ENCODE measurements around the gene C6orf62.
"Not testable (repeated sequence)": the region's sequence is repeated elsewhere in the genome, so short reads cannot be mapped to it uniquely, and the experiment has no call there.

Gene C6orf62

DNA sequence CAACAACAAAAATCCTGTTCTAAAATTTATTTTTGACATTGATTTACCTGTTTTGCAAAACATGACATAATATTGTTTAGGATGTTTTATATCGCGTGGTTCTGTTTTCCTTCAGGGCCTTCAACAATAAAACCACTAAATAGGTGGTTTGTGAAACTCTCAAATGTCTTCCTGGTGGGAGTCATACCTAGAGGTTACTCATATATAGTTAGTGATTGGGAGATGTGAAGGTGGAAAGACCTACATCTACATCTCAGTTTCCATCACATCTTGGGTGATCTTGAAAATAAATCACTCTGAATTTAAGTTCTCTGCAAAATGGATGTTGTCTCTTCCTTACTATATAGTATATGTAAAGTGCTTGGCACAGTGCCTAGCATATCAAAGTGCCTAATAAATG is 22.9 kb downstream of the C6orf62 start:
- DNase-seq = no peak

DNA sequence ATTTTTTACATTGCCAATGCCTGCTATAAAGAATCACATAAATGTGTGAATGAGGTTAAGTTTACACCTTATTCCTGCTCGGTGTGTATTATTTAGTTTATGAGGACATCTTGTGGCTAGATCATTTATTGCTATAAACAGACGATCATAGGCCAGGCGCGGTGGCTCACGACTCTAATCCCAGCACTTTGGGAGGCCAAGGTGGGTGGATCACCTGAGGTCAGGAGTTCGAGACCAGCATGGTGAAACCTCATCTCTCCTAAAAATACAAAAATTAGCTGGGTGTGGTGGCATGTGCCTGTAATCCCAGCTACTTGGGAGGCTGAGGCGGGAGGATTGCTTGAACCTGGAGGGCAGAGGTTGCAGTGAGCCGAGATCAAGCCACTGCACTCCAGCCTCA is 23.3 kb downstream of the C6orf62 start:
- DNase-seq = peak; percentile 47

DNA sequence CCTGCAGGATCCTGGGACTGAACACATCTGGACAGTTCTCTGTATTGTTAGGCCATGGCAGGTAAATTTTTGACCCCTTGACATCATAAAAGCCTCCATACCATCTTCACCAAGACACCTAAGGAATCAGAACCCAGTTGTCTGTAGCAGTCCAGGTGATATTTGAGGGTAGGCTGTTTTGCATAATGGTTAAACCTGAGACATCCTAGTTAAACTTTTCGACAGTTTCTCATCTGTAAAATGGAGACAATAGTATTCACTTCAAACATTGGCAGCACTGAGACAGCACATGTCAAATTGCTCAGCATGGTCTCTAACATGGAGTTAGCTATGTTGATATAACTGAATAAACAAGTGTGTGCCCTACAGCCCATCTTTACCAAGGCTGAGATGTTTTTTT is 24.8 kb downstream of the C6orf62 start:
- DNase-seq = no peak

DNA sequence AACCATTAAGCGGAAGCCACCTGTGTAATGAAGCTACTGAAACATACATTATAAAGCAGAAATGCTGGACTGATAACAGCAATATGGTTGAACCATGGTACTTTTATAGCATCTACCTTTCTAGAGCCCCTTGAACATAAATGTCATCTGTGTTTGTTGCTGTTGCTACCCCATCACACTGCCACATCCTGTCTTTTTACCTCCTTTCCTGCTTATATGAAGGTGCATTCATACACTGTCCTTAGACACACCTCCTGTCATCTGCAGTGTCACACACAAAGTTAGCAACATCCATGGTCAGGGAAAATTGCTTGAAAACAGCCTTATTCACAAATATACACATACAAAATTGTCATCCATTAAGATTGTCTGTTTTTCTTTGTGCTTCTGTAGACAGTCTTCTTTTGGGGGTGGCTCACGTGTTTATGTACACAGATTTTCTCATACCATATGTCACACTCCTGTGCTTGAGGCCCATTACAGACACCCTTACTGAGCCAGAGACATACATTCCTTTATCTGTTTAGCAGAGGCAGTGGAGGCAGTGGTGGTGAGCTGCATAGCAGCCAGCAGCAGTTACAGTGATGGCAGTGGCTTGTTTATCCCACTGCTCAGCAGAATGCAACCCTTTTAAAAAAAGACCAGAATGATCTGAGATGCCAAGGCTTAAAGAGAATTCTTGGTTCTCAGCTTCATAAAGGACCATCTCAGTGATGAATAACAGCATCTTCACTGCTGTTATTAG is 25.9 kb downstream of the C6orf62 start:
- no peak for DNase-seq

DNA sequence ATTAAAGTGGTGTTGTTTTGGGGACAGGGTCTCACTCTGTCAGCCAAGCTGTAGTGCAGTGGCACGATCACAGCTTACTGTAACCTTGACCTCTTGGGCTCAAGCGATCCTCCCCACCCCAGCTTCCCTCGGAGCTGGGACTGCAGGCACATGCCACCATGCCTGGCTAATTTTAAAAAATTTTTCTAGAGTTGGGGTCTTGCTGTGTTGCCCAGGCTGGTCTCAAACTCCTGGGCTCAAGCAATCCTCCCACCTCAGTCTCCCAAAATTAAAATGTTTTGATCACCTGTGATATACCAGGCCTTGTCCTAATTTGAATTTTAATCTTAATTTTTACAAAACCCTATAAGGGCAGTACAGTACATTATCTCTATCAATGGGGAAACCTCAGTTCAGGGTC is 26.5 kb downstream of the C6orf62 start:
- no peak for DNase-seq

DNA sequence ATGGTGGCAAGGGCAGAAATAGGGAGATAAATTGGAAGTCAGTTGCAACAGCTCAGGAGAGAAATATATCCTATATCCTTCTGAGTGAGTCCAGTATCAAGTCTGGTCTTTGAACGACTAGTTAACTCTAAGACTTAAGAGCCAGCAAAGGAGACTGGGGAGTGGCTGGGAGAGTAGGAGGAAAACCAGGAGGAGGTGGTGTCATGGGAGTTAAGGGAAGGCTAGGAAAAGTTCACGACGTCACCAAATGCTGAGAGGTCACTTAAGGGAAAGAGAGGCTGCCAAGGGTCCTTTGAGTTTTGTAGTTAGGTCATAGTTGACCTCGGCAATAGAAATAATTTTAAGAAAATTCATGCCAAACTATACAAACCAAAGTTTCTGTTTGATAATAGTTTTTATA is 27.0 kb downstream of the C6orf62 start:
- no peak for DNase-seq

DNA sequence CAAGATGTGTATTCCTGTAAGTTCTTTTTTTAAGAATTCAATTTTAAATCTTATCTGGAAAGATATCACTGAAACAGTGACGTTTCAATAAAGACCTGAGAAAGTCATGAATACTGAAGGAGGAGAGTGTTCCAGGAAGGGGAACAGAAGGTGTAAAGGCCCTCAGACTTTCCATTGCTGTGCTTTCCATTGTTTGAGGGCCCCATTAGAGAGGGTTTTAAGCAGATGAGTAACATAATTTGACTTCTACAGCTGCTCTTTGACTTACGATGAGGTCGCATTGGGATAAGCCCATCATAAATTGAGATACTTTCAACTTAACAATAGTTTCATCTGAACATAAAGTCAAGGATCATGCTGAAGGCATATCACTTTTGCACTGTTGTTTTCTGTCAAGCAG is 27.4 kb downstream of the C6orf62 start:
- no peak for DNase-seq

DNA sequence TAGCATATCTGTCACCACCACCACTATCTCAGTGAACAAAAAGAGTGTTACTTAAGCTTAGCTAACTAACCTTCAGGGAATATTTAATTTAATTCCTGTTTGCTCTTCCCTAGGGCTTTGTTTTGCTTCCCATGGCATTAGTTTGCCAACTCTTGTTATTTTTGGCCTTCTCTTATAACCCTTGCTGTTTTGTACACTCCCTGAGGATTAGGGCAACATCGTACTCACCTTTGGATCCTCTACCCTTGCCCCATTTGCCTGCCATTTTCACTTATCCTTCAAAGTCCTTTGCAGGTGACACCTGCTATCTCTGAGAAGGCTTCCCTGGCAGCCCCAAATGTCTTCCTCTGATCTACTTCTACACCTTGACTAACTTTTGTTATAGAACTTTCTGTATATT is 28.4 kb downstream of the C6orf62 start:
- DNase-seq = no peak

DNA sequence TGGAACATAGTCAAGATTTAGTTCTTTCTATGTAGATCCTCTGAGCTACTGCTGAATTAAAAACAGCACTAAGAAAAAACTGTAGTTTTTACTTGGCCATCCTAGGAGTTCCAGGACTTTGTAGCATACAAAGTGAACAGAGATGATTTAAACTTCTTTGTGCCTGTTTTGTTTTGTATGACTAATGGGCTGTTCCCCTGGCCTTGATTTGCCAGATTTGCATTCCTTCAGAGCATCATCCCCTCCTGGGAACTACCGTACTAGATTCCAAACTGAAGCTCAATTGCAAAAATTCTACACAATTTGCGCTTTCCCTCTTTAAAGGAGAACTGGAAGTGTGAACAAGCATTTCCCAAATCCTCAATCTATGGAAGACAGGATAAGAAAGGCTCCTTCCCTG is 29.0 kb downstream of the C6orf62 start:
- no peak for DNase-seq

DNA sequence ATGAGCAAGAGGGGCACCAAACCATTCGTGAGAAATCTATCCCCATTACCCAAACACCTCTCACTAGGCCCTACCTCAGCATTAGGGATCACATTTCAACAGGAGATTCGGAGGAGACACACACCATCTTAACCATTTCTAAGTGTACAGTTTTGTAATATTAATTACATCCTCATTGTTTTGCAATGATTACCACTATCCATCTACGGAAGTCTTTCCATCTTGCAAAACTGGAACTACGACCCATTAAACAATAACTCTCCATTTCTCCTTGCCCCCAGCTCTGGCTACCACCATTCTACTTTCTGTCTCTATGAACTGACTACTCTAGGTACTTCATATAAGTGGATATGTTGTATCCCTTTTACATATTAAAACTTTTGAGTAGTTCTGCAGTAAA is 32.0 kb downstream of the C6orf62 start:
- DNase-seq = no peak

DNA sequence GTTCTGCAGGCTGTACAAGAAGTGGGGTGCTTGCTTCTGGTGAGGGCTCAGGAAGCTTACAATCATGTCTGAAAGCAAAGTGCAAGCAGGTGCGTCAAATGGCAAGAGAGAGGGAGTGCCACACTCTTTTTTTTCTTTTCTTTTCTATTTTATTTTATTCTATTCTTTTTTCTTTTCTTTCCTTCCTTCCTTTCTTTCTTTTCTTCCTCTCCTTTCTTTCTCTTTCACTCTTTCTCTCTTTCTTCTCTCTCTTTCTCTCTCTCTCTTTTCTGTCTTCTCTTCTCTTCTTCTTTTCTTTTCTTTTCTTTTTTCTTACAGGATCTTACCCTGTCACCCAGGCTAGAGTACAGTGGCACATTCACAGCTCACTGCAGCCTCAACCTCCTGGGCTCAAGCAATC is 32.5 kb downstream of the C6orf62 start:
- no peak for DNase-seq

DNA sequence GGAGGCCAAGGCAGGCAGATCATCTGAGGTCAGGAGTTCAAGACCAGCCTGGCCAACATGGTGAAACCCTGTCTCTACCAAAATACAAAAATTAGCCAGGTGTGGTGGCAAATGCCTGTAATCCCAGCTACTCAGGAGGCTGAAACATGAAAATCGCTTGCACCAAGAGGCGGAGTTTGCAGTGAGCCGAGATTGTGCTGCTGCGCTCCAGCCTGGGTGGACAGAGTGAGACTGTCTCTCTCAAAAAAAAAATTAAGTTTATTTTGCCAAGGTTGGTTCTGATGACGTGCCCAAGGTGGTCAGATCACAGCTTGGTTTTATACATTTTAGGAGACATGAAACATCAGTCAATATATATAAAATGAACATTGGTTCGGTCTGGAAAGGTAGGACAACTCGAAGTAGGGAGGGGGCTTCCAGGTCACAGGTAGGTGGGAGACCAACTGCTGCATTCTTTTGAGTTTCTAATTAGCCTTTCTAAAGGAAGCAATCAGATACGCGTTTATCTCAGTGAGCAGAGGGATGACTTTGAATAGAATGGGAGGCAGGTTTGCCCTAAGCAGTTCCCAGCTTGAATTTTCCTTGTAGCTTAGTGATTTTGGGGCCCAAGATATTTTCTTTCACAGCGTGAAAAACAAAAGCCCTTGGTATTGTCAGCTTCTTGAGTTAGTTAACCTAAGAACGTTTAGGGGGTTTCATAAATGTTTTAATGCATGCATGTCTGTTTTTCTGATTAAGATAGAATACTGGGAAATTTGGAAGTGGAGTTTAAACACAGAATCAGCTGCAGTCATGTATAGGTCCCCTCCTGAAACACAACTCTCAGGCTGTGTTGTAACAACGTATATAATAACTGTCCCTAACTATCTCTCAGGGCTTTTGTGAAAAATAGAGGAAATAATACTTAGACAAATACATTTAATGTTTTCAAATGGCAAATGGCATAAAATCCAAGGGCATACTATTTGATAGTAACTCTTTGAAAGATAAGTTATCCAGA is 35.4 kb downstream of the C6orf62 start:
- no peak for DNase-seq

DNA sequence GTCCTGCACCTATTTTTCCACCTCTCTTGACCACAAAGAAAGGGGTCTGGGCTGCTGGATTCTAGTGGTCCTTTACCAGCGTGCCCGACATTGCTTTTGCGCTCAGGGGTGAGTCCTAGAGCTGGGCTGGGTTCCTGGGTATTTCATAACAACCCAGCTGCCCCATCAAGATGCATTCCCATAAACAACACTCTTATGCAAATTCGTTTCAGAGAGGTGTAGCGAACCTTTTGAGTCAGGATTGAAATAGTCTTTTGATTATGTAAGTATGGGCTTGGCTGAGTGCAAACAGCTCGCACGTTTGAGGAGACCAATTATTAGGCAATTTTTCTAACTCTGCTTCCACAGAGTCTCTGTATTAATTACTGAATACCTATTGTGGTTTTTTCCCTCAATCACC is 38.4 kb downstream of the C6orf62 start:
- DNase-seq = no peak

DNA sequence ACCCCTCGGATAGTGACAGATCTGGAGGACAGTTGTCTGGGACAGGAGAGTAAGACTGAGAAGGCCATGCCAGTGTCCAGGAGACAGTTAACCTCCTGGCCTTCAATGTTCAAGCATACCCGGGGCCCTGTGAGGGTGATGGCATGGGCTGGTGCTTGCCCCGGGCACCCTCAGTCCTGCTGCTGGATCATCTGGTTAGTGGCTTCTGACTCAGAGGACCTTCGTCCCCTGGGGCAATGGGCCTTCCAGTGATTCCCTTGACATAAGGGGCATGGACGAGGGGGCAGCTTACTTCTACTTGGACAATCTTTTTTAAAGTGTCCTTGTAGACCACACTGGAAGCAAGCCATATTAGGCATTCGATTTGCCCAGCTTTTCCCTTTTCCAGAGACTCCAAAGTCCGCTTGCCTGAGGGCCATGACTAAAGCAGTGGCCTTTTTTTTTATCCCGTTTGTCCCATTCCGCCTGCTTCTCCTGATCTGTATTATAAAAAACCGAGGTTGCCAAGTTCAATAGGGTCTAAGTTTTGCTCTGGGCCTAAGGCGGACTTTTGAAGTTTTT is 40.1 kb downstream of the C6orf62 start:
- not testable (repeated sequence) for DNase-seq

DNA sequence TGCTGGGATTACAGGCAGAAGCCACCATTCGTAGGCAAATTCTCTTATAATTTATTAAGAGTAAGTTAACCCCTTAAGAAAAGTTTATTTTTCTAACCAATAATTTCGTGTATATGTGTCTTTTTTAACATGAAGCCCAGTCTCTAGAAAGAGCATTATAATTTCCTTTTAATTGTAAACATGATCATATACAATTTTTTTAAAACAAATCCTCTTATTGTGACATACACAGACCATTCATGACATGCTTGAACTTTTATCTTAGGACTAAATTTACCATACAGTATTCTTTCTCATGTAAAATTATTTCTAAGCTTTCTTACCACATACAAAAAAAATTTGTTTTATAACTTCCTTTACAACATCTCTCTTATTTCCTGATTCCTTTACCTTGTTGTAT is 45.3 kb downstream of the C6orf62 start:
- DNase-seq = no peak

DNA sequence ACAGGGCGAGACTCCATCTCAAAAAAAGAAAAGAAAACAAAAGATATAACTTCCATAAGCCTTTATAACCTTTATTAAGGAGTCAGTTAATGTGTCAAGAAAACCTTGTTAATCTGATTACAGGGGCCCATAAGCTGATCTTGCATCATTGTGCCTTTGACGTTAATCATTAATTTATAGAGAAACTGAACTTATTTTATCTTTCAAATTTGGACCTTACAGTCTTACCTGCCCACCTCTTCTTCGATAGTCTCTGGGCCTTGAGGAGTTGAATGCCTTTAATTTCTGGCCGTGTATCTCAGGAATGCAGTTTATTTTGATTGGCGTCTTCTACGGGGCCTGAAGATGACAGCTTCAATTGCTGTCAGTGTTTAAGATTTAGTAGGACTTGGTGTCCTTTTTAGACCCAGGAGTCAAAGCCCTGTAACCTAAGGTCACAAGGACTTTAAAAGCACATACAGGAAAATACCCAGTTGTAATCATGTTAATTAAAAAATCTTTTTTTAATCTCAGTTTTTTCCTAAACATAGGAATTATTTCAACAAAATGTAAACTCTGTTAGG is 46.3 kb downstream of the C6orf62 start:
- no peak for DNase-seq

DNA sequence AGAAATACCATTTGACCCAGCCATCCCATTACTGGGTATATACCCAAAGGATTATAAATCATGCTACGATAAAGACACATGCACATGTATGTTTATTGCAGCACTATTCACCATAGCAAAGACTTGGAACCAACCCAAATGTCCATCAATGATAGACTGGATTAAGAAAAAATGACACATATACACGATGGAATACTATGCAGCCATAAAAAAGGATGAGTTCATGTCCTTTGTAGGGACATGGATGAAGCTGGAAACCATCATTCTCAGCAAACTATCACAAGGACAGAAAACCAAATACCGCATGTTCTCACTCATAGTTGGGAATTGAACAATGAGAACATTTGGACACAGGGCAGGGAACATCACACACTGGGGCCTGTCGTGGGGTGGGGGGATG is 47.9 kb downstream of the C6orf62 start:
- DNase-seq = not testable (repeated sequence)

DNA sequence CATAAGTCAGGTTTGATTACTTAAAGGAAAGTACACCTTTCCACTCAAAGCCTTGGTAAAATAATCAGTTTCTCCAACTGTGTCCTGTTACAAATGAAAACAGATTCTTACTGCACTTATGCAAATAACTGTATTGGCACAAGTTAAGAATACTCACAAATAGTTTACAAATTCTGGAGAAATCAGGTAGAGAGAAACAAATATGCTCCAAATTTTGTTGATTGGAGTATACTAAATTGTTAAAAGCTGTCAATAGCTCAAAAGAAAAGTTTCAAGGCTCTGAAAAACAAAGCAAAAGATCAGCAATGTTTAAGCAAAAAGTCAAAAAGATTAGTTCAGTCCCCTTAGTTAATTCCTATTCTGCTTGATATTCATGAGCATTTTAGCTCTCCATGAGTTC is 48.5 kb downstream of the C6orf62 start:
- DNase-seq = not testable (repeated sequence)

DNA sequence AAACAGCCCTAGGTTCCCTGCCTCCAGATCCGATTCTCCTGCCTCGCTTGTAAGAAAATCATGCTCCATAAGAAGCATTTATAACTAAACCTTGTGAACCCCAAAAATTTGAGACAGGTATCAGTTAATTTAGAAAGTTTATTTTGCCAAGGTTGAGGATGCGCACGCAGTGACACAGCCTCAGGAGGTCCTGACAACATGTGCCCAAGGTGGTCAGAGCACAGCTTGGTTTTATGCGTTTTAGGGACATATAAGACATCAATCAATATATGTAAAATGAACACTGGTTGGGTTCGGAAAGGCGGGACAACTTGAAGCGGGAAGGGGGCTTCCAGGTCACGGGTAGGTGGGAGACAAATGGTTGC is 50.0 kb downstream of the C6orf62 start:
- DNase-seq = no peak

DNA sequence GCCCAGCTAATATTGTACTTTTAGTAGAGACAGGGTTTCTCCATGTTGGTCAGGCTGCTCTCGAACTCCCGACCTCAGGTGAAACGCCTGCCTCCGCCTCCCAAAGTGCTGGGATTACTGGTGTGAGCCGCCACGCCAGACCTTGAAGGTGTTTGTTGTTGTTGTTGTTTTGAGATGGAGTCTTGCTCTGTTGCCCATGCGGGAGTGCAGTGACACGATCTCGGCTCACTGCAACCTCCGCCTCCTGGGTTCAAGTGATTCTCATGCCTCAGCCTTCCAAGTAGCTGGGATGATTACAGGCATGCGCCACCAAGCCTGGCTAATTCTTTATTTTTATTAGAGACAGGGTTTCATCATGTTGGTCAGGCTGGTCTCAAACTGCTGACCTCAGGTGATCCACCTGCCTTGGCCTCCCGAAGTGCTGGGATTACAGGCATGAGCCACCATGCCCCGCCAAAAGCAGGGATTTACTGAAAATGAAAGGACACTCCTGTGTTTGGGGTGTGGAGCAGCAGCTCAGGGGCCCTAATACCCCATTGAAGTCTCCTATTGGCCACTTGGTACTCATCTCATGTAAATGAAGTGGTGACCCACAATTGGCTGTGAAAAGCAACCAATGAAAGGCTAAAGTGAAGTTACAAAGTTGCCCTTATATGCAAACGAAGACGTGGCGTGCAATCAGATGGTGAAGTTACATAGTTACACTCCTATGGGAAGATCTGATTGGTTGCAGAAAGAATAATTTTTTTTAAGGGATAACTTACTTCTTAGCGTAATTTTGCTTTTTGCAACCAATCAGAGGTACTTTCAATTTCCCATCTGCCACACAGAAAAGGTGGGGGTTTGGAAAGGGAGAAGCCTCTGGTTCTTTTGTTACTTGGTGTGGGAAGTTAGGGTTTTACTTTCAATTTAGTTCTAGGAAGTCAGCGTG is 50.6 kb downstream of the C6orf62 start:
- DNase-seq = not testable (repeated sequence)

DNA sequence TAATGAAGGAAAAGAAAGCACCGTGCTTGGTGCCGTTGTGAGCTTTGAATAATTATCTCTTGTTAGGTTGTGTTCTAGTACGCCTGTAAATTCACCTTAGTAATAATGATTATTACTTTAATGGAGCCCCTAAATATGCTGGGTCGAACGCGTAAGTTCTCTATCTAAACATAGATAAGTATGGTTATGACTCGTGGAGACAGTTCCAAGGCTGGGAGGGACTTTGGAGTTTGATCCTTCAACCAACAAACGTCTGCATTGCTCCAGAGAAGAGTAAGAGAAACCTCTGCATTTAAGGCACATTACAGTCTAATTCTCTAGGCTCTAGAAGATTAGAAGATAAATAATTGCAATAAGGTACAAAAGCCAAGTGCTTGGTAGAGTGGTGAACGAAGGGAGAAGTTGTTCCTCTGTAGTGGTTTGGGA is 51.6 kb downstream of the C6orf62 start:
- no peak for DNase-seq

DNA sequence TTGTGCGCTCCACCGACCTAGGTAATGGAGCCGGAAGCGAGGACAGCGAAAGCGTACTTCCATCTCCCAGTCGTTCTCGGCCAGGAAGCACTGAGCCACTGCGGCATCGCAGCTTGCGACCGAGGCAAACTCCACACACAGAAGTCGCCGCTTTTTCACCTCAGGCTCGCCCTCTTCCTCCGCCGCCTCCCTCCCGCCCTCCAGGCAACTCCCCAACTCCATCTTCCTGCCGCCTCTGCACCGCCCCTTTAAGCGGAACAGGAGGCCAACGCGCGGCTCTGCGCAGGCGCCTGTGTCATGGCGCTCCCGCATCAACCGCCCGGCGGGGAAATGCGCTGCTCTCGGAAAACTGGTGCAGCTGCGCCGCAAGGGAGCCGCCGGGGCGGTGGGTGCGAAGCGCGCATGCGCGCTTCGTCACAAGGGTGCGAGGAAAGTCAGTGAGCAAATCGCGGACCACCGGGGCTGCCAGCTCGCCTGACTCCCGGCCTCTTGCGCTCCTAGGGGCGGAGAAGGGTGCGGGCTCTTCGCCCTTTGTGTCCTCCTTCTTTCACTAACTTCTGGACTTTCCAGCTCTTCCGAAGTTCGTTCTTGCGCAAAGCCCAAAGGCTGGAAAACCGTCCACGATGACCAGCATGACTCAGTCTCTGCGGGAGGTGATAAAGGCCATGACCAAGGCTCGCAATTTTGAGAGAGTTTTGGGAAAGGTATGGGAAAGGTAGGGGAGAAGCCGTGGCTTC is 52.1 kb downstream of the C6orf62 start, which contains the start of the genes ACOT13 and TDP2:
ACOT13 (plus strand) TSS at position 437 of the 737 bp plus-strand sequence; CDS start at position 624, 187 bp downstream.
TDP2 (minus strand) TSS at position 259 of the 737 bp plus-strand sequence; CDS start at position 222, 37 bp downstream.
- peak; percentile 97 for DNase-seq

Measured in stimulated activated CD4-positive, alpha-beta T cell treated with anti-CD3 and anti-CD28 coated beads, Interleukin-15, amount 100 ng/mL, for 24 hours (primary cell).